ENCODE results near the gene LEMD2.
"Not testable (repeated sequence)": the region's sequence is repeated elsewhere in the genome, so short reads cannot be mapped to it uniquely, and the experiment has no call there.

LEMD2 gene

GRCh38 chr6:33788694-33789549, at the start of gene LEMD2:
TSS of gene LEMD2 (minus strand) at chr6:33789130. CDS start at chr6:33789116, 14 bp downstream.
- no peaks in the 10 kb centered on the region; the same call in 1 of the 2 replicates for H3K27me3 ChIP-seq (replicated peaks; ENCODE audit: control insufficient read depth, insufficient read depth, low read length)
- H3K36me3 ChIP-seq (ENCODE audit: control insufficient read depth, insufficient read depth, low read length) = peaks cover 8% of the 10 kb centered on the region
- peak; percentile 96 for DNase-seq (ENCODE audit: extremely low read depth, insufficient read length)
- TF ChIP-seq CTCF (IDR thresholded peaks at IDR 0.05; ENCODE audit: insufficient read depth, low read length, poor library complexity, severe bottlenecking) = no peak
- H3K4me3 ChIP-seq (replicated peaks; ENCODE audit: low read depth, low read length) = peak within 1 kb of the TSS; percentile 79

GRCh38 chr6:33837971-33838665, 49.2 kb upstream of the LEMD2 start:
- TF ChIP-seq CTCF (IDR thresholded peaks at IDR 0.05; ENCODE audit: insufficient read depth, low read length, poor library complexity, severe bottlenecking) = no peak
- H3K36me3 ChIP-seq (ENCODE audit: control insufficient read depth, insufficient read depth, low read length) = no peaks in the 10 kb centered on the region
- DNase-seq (ENCODE audit: extremely low read depth, insufficient read length) = no peak
- H3K27me3 ChIP-seq (replicated peaks; ENCODE audit: control insufficient read depth, insufficient read depth, low read length) = no peaks in the 10 kb centered on the region
- H3K4me3 ChIP-seq (replicated peaks; ENCODE audit: low read depth, low read length) = no peak overlapping the region

- Histone ChIP-seq H3K36me3 (ENCODE audit: control insufficient read depth, insufficient read depth, low read length) (no peaks in the 10 kb centered on the region), H3K4me3 (replicated peaks; ENCODE audit: low read depth, low read length) (no peak overlapping the region), H3K27me3 (replicated peaks; ENCODE audit: control insufficient read depth, insufficient read depth, low read length) (no peaks in the 10 kb centered on the region)
- DNase-seq (ENCODE audit: extremely low read depth, insufficient read length) = no peak
- no peak for TF ChIP-seq CTCF (IDR thresholded peaks at IDR 0.05; ENCODE audit: insufficient read depth, low read length, poor library complexity, severe bottlenecking)
Observed at GRCh38 chr6:33836806-33837469, 48.0 kb upstream of the LEMD2 start.

- Histone ChIP-seq H3K4me3 (replicated peaks; ENCODE audit: low read depth, low read length) (no peak overlapping the region), H3K27me3 (replicated peaks; ENCODE audit: control insufficient read depth, insufficient read depth, low read length) (no peaks in the 10 kb centered on the region), H3K36me3 (ENCODE audit: control insufficient read depth, insufficient read depth, low read length) (no peaks in the 10 kb centered on the region)
- TF ChIP-seq CTCF (IDR thresholded peaks at IDR 0.05; ENCODE audit: insufficient read depth, low read length, poor library complexity, severe bottlenecking) = no peak
- DNase-seq (ENCODE audit: extremely low read depth, insufficient read length) = no peak
Observed at GRCh38 chr6:33834401-33835392, 45.8 kb upstream of the LEMD2 start.

GRCh38 chr6:33833599-33833998, 44.7 kb upstream of the LEMD2 start:
- no peaks in the 10 kb centered on the region for H3K36me3 ChIP-seq (ENCODE audit: control insufficient read depth, insufficient read depth, low read length)
- no peak for TF ChIP-seq CTCF (IDR thresholded peaks at IDR 0.05; ENCODE audit: insufficient read depth, low read length, poor library complexity, severe bottlenecking)
- H3K27me3 ChIP-seq (replicated peaks; ENCODE audit: control insufficient read depth, insufficient read depth, low read length) = no peaks in the 10 kb centered on the region; the same call in 1 of the 2 replicates
- no peak overlapping the region for H3K4me3 ChIP-seq (replicated peaks; ENCODE audit: low read depth, low read length)
- no peak for DNase-seq (ENCODE audit: extremely low read depth, insufficient read length)

- not testable (repeated sequence) for H3K27me3 ChIP-seq (replicated peaks; ENCODE audit: control insufficient read depth, insufficient read depth, low read length); DNase-seq (ENCODE audit: extremely low read depth, insufficient read length); H3K4me3 ChIP-seq (replicated peaks; ENCODE audit: low read depth, low read length); H3K36me3 ChIP-seq (ENCODE audit: control insufficient read depth, insufficient read depth, low read length)
Observed at GRCh38 chr6:33832831-33833230, 43.9 kb upstream of the LEMD2 start.

- H3K36me3 ChIP-seq (ENCODE audit: control insufficient read depth, insufficient read depth, low read length); H3K27me3 ChIP-seq (replicated peaks; ENCODE audit: control insufficient read depth, insufficient read depth, low read length); DNase-seq (ENCODE audit: extremely low read depth, insufficient read length); H3K4me3 ChIP-seq (replicated peaks; ENCODE audit: low read depth, low read length): not testable (repeated sequence)
Observed at GRCh38 chr6:33831725-33832124, 42.8 kb upstream of the LEMD2 start.

All from GM06990 (cell line).